Right cardiac atrium (tissue), 5 donors: ENCODE data around the gene DET1. TPM values are rescaled to one million over a fixed set of nuclear protein-coding genes. Genes with fewer than 3 reads are reported as not detected.
A peak's percentile ranks its signal among the peaks of the same experiment; 100 is the strongest.

ENCODE experiments used
- ATAC-seq, 2 donors: fragments of 200-7000 bp; cut with Tn5 transposase; one replicate each; pipeline versions ENCODE4 v1.8.0 to v1.9.1; 2020; ENCODE audit warnings: moderate library complexity in 2 of 2, mild to moderate bottlenecking in 1 of 2
- DNase-seq, 3 donors: peaks; one replicate each; pipeline ENCODE4 v3.0.0-alpha.2; 2020
- H3K27ac ChIP-seq: one replicate; pipeline ENCODE4 v1.5.1; 2013; ENCODE audit warnings: mild to moderate bottlenecking, low read length, control low read depth, moderate library complexity
- H3K27me3 ChIP-seq: one replicate; pipeline ENCODE4 v1.6.1; 2013; ENCODE audit not compliant: control insufficient read depth, insufficient read depth
- H3K4me1 ChIP-seq: one replicate; pipeline ENCODE4 v1.6.1; 2013; ENCODE audit warnings: low read length; ENCODE audit not compliant: control insufficient read depth, insufficient read depth
- H3K4me3 ChIP-seq: one replicate; pipeline ENCODE4 v1.5.1; 2013; ENCODE audit warnings: low read length, control low read depth
- H3K9me3 ChIP-seq: one replicate; pipeline ENCODE4 v1.6.1; 2013; ENCODE audit warnings: low read length; ENCODE audit not compliant: control insufficient read depth
- WGBS: extraction: QIAGEN DNeasy Blood & Tissue Kit; methylation state at CpG from one replicate; pipeline ENCODE4 v1.1.7; 2013; 5-methylcytosine and 5-hydroxymethylcytosine counted together
- intact Hi-C, 4 donors: fragments of 100-400 bp; cut with DNase I; formaldehyde crosslinking; loops; one replicate each; pipeline versions ENCODE4 v1.11.0 to v1.14.0; 2022 to 2023
- polyA plus RNA-seq: library from polyadenylated mRNA; stranded (reverse); fragments of 200-250 nt; gene quantifications from one replicate; pipeline ENCODE4 v1.2.3, GENCODE V29; 2013
- total RNA-seq, 4 donors: library from RNA; stranded (reverse); fragmentation: NEBNext Ultra II Directional; extraction: Animal tissue kit (Norgen Biotek cat#: 25700); gene quantifications; one replicate each; pipeline ENCODE4 v1.2.1, GENCODE V29; 2021
- donor health status: healthy with polysubstance abuse.
- donor health status: DM: no; HTN: yes; CAD: no.
- donor health status: DM: no; HTN: no; CAD: no.
- donor health status: DM: no; HTN: yes; CAD: no; lungs with severe emphysema.
- donor health status: DM: yes; HTN: yes; CAD: no.

Gene DET1
- total and polyA plus RNA-seq, 5 donors = 5.1 to 8.0 (median 6.2) TPM

DNA sequence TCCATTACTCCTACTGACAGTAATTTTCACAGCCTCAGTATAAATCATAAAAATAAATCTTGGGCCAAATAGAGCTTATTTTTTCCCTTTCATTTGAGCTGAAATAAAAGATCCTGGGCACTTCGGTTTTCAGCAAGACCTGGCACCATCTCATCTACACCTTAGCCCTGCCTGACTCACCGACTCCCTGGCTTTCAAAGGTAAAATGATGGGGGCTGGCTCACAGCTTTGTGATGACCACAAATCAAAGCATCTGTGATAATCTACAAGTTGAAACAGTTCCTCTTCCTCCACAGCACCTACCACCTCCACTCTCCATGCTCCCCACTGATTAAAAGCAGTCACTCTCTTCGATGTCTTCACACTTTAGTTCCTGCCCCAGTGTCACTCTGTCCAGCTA, 27.6 kb downstream of the DET1 start:
- WGBS = 93% methylated on average over 3 of the region's 3 CpGs
- no peaks in the 10 kb centered on the region for H3K4me1 ChIP-seq
- no peak overlapping the region for H3K27ac ChIP-seq
- no peak for ATAC-seq
- H3K27me3 ChIP-seq = no peaks in the 10 kb centered on the region
- no peaks in the 10 kb centered on the region for H3K9me3 ChIP-seq
- no peak overlapping the region for H3K4me3 ChIP-seq
- DNase-seq = no peak
- intact Hi-C loops = no loop called here

DNA sequence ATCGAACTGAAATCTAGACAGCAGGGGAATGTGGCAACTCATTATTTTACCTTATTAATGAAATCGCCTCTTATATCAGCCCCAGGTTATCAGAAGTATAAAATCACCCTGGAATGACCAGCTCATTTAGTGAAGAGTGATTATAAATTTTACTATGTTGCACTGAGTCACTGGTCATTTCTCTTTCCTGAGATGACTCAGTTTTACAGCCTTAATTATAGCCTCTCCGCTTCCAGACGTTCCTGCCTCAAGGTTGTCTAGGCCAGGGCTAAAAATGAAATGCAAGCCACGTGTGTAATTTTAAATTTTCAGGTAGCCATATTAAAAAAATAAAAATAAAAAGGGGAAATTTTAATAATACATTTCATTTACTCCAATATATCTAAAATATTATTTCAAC, 33.3 kb downstream of the DET1 start:
- Histone ChIP-seq H3K4me1 (no peaks in the 10 kb centered on the region), H3K27me3 (no peaks in the 10 kb centered on the region), H3K27ac (no peak overlapping the region), H3K4me3 (no peak overlapping the region), H3K9me3 (no peaks in the 10 kb centered on the region)
- 87% methylated on average over 5 of the region's 5 CpGs for WGBS
- intact Hi-C loops = no loop called here
- no peak for DNase-seq
- no peak for ATAC-seq

- no peak overlapping the region for H3K4me3 ChIP-seq
- DNase-seq (no peak), ATAC-seq (no peak)
- H3K9me3 ChIP-seq = no peaks in the 10 kb centered on the region
- no peak overlapping the region for H3K27ac ChIP-seq
- intact Hi-C loops = no loop called here
- no peaks in the 10 kb centered on the region for H3K27me3 ChIP-seq
- WGBS = 83% methylated on average over 5 of the region's 5 CpGs
- H3K4me1 ChIP-seq = no peaks in the 10 kb centered on the region
These were observed 33.9 kb downstream of the DET1 start for GRCh38 chr15:88512601-88513000.

DNA sequence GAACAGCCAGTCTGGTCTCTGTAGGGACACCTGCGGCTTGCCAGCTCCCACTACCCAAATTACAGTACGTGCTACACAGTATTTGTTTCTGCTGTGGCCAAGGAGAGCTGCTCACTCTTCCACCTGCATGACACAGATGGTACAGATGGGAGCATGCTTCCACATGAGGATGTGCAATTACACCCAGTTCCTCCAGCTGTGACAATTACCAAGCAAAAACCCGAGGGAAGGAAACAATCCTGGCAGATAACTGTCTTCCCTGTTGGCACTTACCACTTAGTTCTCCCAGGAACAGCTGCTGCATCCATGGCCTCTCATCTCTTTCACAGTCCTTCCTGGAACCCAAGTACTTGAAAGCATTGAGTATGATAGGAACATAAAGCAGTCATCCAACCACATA, 34.4 kb downstream of the DET1 start:
- DNase-seq (no peak), ATAC-seq (no peak)
- H3K27ac ChIP-seq = no peak overlapping the region
- no peak overlapping the region for H3K4me3 ChIP-seq
- 79% methylated on average over 3 of the region's 3 CpGs for WGBS
- intact Hi-C loops = no loop called here
- no peaks in the 10 kb centered on the region for H3K9me3 ChIP-seq
- no peaks in the 10 kb centered on the region for H3K27me3 ChIP-seq
- no peaks in the 10 kb centered on the region for H3K4me1 ChIP-seq

DNA sequence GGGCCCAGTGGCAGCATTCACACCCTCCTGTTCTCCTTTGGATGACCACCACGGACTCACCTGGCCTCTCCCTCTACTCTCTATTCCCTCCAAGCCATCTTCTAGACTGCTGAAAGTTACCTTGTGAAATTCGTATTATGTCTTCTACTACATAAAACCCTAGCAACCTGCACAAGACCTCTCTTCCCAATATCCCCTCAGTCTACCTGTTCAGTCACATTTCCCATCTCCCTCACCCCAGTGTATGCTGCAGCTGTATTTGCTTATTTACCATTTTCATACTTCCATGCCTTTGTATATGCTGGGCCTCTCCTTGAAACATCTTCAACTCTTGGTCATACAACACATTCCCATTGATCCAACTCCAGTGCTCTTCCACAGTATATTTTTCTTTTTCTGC, 35.3 kb downstream of the DET1 start:
- Histone ChIP-seq H3K4me3 (no peak overlapping the region), H3K27ac (no peak overlapping the region), H3K27me3 (no peaks in the 10 kb centered on the region), H3K9me3 (no peaks in the 10 kb centered on the region), H3K4me1 (no peaks in the 10 kb centered on the region)
- intact Hi-C loops = no loop called here
- ATAC-seq (no peak), DNase-seq (no peak)
- 64% methylated on average over 2 of the region's 2 CpGs for WGBS

- H3K4me1 ChIP-seq = no peaks in the 10 kb centered on the region
- intact Hi-C loops = no loop called here
- DNase-seq (no peak), ATAC-seq (no peak)
- H3K4me3 ChIP-seq = no peak overlapping the region
- H3K27ac ChIP-seq = no peak overlapping the region
- no peaks in the 10 kb centered on the region for H3K9me3 ChIP-seq
- no peaks in the 10 kb centered on the region for H3K27me3 ChIP-seq
These were observed 36.5 kb downstream of the DET1 start for GRCh38 chr15:88509964-88510363.

DNA sequence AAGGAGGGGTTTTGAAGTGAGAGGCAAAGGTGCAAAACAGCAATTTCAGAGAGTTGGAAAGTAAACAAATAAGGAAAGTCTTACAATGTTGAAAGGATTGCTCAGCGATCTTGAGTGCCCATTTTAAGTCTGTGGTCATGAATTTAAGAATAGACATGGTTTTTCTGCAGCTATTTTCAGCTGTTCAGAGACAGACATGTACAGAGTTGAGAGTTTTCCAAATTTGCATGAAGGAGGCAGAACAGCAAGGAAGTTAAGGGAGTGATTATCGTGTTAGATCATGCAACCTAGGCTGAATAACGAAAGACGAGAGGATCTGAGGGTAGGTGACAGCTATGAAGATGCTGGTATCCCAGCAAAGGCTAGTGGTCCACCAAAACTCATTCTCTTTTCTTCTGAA, 37.2 kb downstream of the DET1 start:
- Histone ChIP-seq H3K27ac (no peak overlapping the region), H3K9me3 (no peaks in the 10 kb centered on the region), H3K27me3 (no peaks in the 10 kb centered on the region), H3K4me3 (no peak overlapping the region), H3K4me1 (no peaks in the 10 kb centered on the region)
- DNase-seq = no peak
- ATAC-seq = no peak
- WGBS = 93% methylated on average over 4 of the region's 4 CpGs
- intact Hi-C loops = no loop called here

DNA sequence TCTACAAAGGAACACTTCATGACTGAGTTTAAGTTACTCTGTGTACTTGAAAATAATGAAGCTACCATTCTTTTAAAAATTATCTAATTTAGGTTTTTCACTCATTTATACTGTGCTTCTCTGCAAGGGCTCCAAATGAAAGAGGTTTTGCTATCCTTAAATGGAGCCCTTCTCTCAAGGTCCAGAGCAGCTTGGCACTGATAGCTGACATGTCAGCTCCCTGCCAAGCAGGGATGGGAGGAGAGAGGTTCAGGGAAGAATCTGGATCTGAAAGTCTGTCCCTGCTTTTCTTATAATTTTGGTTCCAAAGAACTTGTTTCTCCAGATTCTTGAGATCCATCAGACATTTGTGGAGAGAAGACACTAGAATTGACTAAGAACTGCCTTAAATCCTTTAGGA, 39.9 kb downstream of the DET1 start:
- Histone ChIP-seq H3K4me3 (no peak overlapping the region), H3K4me1 (no peaks in the 10 kb centered on the region), H3K9me3 (no peaks in the 10 kb centered on the region), H3K27ac (no peak overlapping the region), H3K27me3 (no peaks in the 10 kb centered on the region)
- intact Hi-C loops = no loop called here
- ATAC-seq (no peak), DNase-seq (no peak)

- Histone ChIP-seq H3K27ac (no peak overlapping the region), H3K9me3 (no peaks in the 10 kb centered on the region), H3K27me3 (no peaks in the 10 kb centered on the region), H3K4me1 (no peaks in the 10 kb centered on the region), H3K4me3 (no peak overlapping the region)
- WGBS = 97% methylated on average over 2 of the region's 2 CpGs
- DNase-seq (no peak), ATAC-seq (no peak)
- intact Hi-C loops = no loop called here
These were observed 40.8 kb downstream of the DET1 start for GRCh38 chr15:88505721-88506120.

DNA sequence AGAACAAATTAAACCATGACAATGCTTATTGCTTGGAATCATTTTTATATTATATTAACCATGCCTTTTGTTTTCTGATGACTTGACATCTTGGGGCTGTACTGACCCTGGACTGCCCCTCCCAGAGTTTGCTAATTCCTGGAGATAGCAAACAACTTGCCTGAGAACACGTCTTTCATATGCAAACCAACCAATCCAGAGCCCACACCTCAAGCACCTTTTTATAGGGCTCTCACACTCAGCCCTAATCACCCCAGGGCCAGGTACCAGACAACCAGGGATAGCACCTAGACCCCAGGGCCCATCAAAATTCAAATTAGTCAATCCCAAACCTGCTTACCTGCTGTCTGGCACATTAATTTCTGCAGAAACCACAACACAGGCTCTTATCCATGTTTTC, 42.0 kb downstream of the DET1 start:
- ATAC-seq (no peak), DNase-seq (no peak)
- no peaks in the 10 kb centered on the region for H3K9me3 ChIP-seq
- intact Hi-C loops = no loop called here
- H3K4me1 ChIP-seq = no peaks in the 10 kb centered on the region
- H3K4me3 ChIP-seq = no peak overlapping the region
- whole genome bisulfite sequencing = 91% methylated on average over 1 of the region's 1 CpG
- H3K27ac ChIP-seq = no peak overlapping the region
- H3K27me3 ChIP-seq = no peaks in the 10 kb centered on the region

DNA sequence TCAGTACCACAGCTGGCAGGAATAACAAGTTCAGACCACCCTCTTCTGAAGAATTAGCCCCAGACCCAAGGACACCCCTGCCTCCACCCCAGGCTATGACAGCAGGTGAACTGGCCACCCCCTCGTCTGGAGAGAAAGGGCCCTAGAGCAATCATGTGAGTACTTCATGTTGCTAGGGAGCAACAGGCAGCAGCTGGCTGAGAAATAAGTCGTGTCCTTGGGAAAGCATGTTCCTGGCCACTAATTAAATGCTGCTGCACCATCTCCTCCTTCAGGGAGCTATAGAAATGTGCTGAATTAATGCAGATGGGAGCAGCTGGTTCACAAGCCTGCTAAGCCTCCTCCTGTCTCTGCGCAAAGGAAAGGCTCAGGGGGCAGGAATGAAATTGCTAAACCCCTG, 47.5 kb downstream of the DET1 start:
- no peaks in the 10 kb centered on the region for H3K27me3 ChIP-seq
- 67% methylated on average over 3 of the region's 3 CpGs for WGBS
- peak overlapping the region; percentile 72 for H3K27ac ChIP-seq
- H3K9me3 ChIP-seq = no peaks in the 10 kb centered on the region
- peaks cover 4% of the 10 kb centered on the region for H3K4me1 ChIP-seq
- ATAC-seq = peak; percentile 45 to 57
- H3K4me3 ChIP-seq = no peak overlapping the region
- intact Hi-C loops = no loop called here
- DNase-seq = no peak

GRCh38 chr15:88497109-88497765, 49.2 kb downstream of the DET1 start:
- intact Hi-C loops = no loop called here
- Histone ChIP-seq H3K27ac (peak overlapping the region; percentile 59), H3K27me3 (no peaks in the 10 kb centered on the region), H3K4me1 (peaks cover 4% of the 10 kb centered on the region), H3K9me3 (no peaks in the 10 kb centered on the region), H3K4me3 (no peak overlapping the region)
- 69% methylated on average over 11 of the region's 11 CpGs for WGBS
- DNase-seq = peak in 2 of 3 donors; percentile 66 to 72
- peak; percentile 67 to 88 for ATAC-seq
